A549 (cell line): ENCODE measurements around the gene LAIR1.

ENCODE experiments used
- HDAC2 ChIP-seq: fragments of 200-600 bp; sonication (generic); IDR thresholded peaks from 2 replicates; pipeline ENCODE4 v1.6.1; 2016
- MAX ChIP-seq: IDR thresholded peaks from 2 replicates; pipeline ENCODE4 v1.6.1; 2012

- TF ChIP-seq HDAC2 (no peak), MAX (no peak)
Measured at GRCh38 chr19:54335164-54335563, 29.6 kb downstream of the LAIR1 start.
